Forelimb muscle (tissue), 1 donor: ENCODE measurements around the gene CCDC117. TPM values are rescaled to one million over a fixed set of nuclear protein-coding genes. Genes with fewer than 3 reads are reported as not detected.
"Not testable (repeated sequence)": the region's sequence is repeated elsewhere in the genome, so short reads cannot be mapped to it uniquely, and the experiment has no call there.

ENCODE experiments used
- DNase-seq: peaks from one replicate; pipeline ENCODE4 v3.0.0-alpha.2; 2013; ENCODE audit warnings: low read depth
- polyA plus RNA-seq: library from polyadenylated mRNA; unstranded; fragments of 120-200 nt; gene quantifications from one replicate; pipeline ENCODE4 v1.2.1, GENCODE V29; 2013; ENCODE audit not compliant: insufficient read length

CCDC117 gene
- polyA plus RNA-seq, 1 donor = 23.0 TPM

DNA sequence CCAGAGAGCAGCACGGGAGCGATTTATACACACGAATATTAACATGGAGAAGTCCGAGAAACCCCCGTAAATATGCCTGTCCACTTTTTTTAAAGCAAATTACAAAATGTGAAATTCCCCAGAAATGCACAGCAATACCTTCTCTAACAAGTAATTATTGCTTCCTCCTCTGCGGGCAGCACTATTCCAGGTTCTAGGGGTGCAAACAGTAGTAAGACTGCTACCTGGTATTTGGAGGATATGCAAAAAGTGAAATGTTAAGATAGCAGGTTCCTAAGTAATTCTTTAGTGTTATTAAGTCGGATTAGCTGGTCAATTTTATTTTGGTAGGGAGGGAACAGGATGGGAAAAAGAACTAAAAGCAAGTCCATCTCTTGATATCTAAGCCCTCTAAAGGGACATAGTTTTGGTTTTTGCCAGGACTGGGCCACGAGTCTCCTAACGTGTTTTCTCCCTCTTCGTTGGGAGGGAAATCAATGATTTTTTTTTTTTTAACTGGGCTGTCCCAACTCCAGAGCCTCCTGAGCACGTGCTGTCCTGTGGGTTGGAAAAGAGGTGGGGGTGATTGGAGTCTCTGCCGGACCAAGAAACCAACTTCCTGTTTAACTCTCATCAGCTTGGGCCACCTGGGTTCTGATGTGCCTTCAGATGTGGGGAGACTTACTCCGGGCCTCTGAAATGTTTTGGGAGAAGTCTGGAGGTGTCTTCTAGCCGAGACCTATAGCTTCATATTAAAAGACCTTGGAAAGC is 29.5 kb downstream of the CCDC117 start:
- no peak for DNase-seq

DNA sequence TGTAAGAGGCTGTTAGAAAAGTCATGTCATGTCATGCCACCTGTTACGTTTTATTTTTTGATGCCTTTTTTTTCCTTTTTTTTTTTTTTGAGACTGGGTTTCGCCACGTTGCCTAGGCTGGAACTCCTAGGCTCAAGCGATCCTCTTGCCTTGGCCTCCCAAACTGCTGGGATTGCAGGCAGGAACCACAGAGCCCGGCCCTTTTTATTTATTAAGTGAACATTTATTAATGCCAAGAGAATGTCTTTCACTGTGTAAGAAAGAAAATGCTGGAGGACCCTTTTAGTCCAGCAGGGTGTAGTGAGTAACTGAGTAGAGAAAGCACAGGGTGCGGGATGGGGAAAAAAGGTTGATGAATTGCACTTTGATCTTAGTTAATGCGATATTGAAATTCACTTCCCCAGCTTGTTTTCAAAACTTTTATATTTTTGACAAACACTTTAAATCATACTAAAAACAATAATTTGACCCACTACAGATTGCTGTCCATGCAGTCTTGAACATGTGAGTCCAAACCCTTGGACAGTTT is 30.2 kb downstream of the CCDC117 start:
- no peak for DNase-seq

DNA sequence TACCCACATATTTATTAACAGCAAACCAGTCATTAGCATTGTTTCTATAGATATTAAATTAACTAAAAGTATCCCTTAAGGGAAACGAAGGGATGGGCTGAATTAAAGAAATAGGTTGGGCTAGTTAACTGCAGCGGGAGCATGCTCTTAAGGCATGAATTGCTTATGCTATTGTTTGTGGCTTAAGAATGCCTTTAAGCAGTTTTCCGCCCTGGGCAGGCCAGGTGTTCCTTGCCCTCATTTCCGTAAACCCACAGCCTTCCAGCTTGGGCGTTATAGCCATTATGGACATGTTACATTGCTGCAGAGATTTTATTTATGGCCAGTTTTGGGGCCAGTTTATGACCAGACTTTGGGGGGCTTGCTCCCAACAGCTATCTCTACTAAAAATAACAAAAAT is 32.9 kb downstream of the CCDC117 start:
- DNase-seq = not testable (repeated sequence)

DNA sequence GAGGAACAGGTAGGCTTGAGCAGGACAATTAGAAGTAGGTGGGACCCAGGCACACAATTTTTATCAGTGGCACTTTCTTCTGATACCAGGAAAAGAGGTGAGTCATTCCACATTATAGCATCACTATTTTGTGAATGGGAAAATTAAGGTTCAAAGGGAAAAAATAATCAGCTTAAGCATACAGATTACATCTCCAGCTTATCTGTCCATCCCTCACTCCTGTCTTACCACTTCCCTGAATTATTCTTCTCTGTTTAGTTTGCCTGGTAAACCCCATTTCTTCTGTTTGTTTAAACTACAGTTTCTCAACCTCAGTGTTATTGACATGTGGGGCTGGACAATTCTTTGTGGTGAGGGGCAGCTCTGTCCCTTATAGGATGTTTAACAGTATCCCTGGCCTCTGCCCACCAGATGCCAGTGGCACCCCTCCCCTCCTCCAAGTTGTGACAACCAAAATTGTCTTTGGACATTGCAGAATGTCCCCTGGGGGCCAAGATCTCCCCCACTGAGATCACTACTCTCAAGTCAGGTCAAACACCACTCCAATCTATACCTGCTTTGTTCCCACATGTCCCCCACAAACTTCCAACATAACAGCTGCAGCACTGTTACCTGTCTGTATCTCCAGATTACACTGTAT is 36.3 kb downstream of the CCDC117 start:
- DNase-seq = no peak

DNA sequence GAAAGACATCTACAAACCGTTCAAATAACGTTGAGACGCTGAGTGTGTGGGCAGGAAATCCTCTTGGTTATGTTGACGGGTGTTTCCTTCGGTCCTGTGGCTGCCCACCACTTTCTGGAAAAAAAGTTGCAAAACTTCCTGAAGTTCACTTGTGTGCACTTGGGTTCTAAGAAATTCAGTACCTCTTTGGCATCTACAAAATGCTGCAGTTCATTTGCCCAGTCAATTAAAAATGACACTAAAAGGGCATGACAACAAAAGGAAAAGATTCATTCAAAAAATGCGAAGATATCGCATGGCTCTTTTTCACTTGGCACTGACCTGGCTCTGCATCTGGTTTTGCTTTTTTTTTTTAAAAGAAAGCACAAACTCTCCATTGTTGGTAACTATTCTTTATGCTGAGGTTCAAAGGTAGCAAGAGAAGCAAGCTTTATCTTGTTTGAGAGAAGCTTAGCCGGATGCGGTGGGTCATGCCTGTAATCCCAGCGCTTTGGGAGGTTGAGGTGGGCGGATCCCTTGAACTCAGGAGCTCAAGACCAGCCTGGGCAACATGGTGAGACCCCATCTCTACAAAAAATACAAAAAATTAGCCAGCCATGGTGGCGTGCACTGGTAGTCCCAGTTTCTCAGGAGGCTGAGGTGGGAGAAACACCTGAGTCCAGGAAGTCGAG is 38.5 kb downstream of the CCDC117 start:
- DNase-seq = no peak

DNA sequence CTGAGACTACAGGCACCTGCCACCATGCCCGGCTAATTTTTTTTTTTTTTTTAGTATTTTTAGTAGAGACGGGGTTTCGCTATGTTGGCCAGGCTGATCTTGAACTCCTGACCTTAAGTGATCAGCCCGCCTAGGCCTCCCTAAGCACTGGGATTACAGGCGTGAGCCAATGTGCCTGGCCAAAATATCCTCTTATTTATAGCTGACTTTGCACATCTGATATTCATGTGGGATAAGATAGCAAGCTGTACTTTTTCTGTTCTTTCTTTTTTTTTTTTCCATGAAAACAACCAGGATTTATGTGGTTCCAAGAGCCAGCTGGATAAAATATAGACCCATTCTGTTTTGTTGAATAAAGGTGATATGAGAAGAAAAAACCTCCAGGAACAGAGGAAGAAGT is 40.0 kb downstream of the CCDC117 start:
- no peak for DNase-seq

DNA sequence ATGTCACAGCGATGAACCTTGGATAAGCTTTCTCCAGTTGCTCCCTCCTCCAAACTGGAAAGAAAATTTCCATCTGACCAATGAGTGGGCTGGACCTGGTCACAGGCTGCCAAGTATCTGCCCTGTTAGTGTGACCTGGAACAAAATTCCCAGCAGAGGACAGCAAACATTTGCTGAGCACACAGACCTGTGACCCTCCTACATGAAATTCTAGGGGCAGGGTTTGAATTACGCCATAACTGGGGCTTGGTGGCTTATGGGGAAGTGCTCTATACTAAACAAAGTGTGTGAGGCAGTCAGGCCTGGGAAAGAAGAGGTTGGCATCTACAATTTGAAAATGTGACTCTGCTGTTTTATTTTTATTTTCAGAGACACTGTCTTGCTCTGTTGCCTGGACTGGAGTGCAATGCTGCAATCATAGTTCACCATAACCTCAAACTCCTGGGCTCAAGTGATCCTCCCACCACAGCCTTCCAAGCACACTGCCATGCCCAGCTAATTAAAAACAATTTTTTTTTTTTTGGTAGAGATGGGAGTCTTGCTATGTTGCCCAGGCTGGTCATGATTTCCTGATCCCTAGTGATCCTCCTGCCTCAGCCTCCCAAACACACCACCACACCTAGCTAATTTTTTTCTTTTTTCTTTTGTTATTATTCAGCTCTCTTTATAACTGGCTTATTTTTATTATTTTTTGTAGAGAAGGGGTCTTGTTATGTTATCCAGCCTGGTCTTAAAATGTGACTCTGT is 41.5 kb downstream of the CCDC117 start:
- no peak for DNase-seq

DNA sequence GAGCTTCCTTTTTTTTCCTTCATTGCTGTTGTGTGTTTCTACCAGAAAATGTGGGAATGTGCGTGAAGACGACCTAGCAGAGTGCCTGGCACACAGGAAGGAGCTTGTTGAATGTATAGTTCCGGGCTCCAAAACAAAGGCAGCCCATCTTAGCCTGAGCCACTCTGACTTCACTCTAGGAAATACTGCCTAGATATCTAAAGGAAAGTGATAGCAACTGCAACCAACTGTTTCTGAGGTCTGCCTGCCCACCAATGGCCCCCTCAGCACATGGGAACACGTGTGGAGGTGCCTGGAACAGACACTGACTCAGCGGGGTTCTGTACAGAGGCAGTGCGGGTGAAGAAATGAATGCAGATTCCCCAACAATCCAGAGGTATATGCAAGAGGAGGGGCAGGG is 42.6 kb downstream of the CCDC117 start:
- no peak for DNase-seq

DNA sequence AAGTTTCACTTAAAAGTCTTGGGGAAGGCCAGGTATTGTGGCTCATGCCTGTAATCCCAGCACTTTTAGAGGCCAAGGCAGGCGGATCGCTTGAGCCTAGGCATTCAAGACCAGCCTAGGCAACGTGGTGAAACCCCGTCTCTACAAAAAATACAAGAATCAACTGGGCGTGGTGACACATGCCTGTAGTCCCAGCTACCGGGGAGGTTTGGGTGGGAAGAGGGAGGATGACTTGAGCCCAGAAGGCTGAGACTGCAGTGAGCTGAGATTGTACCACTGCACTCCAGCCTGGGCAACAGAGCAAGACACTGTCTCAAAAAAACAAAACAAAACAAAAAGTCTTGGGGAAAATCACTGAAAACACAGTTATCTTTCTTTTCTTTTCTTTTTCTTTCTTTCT is 43.2 kb downstream of the CCDC117 start:
- DNase-seq = no peak

DNA sequence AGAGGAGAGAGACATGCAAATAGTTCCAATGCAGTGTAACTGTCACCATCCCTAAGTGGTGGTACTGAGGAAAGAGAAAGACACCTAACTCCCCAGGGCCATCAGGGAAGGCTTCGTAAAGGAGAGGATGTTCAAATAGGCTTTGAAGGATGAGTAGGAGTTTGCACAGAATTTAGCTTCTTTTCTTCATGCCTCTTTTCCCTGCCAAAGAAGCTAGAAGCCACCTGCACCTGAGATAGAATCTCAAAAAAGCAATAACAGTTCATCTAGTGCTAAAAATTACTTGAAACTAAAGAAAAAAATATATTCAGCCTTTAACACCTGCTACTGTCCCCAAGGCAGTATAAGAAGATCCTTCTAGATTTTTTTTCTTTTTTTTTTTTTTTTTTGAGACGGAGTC is 44.6 kb downstream of the CCDC117 start:
- no peak for DNase-seq

DNA sequence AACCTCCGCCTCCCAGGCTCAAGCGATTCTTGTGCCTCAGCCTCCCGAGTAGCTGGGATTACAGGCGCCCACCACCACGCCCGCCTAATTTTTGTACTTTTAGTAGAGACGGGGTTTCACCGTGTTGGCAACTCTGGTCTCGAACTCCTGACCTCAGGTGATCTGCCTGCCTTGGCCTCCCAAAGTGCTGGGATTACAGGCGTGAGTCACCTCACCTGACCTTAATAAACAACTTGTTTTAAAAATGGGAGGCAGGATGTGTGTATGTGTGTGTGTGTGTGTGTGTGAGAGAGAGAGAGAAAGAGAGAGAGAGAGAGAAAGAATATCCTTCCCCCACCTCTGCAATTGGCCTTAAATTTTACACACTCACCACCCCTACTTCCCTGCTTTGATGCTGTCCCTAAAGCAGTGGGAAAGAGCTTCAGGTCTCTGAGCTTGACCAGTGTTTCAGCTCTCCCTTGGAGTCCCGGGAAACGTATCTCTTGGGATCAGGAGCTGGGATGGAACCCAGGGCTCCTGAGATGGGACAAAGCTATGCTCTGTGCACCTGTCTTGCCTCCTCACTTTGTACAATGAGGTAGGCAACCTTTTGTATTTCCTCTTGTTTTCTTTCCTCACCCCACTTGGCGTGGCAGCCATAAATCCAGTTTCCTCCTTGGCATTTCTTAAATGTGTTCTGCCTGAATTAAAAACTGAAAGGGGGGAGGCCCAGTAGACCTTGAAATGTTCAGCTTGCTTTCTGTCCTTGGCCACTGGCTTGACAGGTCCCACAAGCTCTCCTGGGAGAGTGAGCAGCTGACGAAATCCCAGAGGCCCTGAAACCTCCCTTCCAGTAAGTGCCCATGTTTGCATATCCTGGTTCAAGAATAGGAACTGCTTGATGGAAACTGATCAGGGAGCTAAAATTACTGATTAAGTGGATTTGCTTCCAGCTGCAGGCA is 45.7 kb downstream of the CCDC117 start:
- DNase-seq = no peak

DNA sequence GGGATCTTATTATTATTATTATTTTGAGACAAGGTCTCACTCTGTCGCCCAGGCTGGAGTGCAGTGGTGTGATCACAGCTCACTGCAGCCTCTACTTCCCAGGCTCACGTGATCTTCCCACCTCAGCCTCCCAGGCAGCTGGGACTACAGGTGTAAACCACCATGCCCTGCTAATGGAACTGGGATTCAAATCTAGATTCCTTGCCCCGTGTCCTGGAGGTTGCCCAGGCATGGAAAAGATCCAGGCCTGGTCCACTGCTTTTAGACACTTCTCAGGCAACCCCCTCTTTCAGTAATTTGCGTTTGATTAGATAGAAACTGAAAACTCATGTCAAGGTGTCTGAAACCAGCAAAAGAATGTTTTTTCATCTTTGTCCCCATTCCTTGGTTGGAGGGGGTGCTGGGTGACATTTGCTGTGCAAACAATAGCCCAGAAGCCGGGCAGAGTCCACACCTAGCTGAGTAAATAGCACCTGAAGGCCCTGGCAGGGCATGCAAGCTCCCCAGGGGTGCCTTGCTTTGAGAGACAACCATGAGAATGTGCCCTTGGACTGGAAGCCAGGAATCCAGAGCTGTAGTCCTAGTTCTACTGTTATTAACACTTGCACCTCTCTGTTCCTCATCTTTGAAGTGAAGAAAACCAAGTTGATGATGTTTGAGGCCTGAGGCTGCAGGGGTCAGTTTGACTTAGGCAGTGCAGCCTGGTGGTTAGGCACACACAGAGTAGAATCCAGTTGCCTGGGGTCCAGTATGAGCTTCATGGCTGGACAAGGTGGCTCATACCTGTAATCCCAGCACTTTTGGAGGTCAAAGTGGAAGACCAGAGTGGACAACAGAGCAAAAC is 47.0 kb downstream of the CCDC117 start:
- DNase-seq = no peak

DNA sequence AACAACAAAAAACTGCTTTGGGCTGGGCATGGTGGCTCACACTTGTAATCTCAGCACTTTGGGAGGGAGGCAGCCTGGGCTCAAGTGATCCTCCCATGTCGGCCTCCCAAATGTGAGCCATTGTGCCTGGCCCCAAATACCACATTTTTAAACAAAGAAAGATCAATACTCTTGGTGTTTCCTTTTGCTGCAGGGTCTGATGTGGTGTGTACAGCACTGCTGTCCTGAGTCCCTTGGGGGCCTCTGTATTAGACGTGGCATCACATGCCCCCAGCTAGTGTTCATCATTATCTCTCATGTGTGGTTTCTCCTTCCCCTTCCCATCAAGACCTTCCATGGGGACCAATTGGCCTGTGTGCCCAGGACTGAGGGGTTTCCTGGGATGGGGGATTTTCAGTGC is 48.4 kb downstream of the CCDC117 start:
- no peak for DNase-seq

DNA sequence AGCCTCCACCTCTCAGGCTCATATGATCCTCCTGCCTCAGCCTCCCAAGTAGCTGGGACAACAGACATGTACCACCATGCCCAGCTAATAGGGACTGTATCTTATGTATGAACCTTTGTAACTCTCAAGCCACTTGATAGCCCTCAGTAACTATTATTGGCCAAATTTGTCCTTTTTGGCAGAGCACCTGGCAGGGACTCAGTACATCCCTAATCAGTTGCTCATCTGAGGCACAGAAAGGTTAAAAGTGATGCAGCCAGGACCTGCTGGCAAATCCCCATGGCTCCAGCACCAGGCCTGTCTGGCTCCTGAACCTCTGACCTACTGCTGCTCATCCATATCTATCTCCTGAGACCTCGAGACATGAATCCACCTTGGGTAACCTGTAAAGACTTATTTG is 49.0 kb downstream of the CCDC117 start:
- no peak for DNase-seq

DNA sequence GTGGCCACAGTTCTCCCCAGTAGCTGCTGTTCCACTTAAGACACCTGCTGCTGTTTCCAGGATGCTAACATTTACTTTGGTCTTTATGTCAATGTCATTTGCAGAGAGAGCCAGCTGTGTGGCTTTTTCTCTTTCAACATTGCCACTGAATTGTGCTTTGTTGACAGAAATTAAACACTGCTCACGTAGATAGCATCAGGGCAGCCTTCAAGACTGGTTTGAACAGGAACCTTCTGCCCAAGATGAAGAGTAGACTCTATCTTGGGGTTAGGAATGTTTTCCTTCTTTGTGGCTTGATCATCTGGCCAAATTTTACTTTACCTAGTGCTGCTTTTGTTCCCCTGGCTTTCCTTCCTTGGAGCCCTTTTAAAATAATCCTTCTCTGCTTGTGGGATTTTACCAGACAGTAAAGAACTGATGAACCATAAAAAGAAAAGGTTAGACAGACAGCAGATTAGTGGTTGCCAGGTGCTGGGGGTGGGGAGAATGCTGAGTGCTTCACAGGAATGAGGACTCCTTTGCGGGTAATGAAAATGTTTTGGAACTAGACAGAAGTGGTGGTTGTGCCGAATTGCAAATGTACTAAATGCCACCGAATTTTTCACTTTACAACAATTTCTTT is 50.5 kb downstream of the CCDC117 start:
- DNase-seq = no peak

DNA sequence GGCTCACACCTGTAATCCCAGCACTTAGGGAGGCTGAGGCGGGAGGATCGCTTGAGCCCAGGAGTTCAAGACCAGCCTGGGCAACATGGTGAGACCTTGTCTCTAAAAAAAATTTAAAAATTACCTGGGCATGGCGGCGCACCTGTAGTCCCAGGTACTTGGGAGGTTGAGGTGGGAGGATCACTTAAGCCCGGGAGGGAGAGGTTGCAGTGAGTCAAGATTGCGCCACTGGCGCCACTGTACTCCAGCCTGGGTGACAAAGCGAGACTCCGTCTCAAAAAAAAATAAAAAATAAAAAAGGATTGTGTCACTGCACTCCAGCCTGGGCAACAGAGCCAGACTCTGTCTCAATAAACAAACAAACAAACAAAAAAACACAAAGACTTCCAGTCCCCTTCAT is 52.0 kb downstream of the CCDC117 start:
- DNase-seq = not testable (repeated sequence)

DNA sequence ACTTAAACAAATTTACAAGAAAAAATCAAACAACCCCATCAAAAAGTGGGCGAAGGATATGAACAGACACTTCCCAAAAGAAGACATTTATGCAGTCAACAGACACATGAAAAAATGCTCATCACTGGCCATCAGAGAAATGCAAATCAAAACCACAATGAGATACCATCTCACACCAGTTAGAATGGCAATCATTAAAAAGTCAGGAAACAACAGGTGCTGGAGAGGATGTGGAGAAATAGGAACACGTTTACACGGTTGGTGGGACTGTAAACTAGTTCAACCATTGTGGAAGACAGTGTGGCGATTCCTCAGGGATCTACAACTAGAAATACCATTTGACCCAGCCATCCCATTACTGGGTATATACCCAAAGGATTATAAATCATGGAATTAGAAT is 53.9 kb downstream of the CCDC117 start:
- DNase-seq = not testable (repeated sequence)

DNA sequence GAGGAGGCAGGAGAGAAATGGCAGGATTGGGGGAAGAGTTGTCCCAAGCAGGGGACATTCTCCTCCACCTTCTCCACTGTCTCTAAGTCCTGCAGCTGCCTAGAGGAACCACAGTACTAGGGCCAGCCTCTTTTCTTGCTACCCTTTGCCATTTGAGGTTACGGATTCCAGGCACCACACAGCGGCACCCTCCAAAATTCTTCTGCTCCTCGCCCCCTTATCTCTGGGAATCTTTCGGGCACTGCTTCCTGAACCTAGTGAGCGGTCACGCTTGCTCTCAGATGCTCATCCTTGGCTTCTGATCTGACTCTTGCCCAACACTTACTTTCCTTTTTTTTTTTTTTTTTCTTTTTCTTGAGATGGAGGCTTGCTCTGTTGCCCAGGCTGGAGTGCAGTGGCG is 54.4 kb downstream of the CCDC117 start:
- no peak for DNase-seq

DNA sequence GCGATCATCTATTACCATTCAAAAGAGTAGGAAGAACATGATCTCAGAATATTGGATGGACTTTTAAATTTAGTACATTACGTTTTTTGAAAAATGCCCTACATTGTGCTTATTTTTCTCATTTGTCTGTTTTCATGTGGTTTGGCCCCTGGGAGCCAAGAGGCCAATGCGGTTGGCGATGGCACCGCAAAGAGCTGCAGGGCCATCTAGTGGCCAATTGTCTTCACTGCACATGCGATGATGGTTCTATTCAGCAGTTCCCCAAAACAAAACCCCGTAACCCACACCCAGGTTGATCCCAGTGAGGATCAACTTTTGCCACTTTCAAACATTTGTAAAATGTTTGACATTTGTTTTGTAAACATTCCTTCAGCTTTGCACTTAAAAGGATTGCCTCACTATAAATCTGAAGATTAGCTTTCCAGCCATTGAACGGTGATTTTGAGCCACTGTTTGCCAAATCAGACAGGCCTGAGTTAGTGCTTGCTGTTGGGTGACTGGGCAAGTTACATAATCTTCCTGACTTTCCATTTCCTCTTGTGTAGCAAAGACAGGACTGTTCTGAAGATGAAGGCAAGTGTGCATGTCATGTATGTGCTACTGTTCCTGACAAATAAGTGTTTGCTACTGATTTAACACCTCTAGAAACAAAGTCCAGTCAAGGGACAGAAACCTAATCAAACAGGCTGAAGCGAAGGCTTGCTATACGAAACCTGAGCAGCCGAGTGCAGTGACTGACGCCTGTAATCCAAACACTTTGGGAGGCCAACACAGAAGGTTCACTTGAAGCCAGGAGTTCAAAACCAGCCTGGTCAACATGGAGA is 57.1 kb downstream of the CCDC117 start:
- no peak for DNase-seq
